ENCODE results near the gene NAGK. TPM values are rescaled to one million over a fixed set of nuclear protein-coding genes. Genes with fewer than 3 reads are reported as not detected.

Gene NAGK
- total RNA-seq, 4 donors from 2014 or later, result 17.2 to 69.0 (median 55.1) TPM

- Histone ChIP-seq H3K27ac (no peak overlapping the region), H3K4me3 (no peak overlapping the region), H3K4me1 (no peaks in the 10 kb centered on the region), H3K27me3 (no peaks in the 10 kb centered on the region), H3K9me3 (no peaks in the 10 kb centered on the region), H3K36me3 (no peaks in the 10 kb centered on the region)
- no peak for DNase-seq
- intact Hi-C loops (cut with DNase I; ENCODE audit: low total_unique reads), result no loop called here
- no peak for TF ChIP-seq CTCF (IDR thresholded peaks at IDR 0.05)
- TF ChIP-seq POLR2A (IDR thresholded peaks at IDR 0.05), result no peak
Measured at GRCh38 chr2:71060211-71060610, 8.2 kb upstream of the NAGK start.

GRCh38 chr2:71060871-71061270 is 7.6 kb upstream of the NAGK start:
- Histone ChIP-seq H3K36me3 (no peaks in the 10 kb centered on the region), H3K9me3 (no peaks in the 10 kb centered on the region), H3K27ac (no peak overlapping the region), H3K4me1 (no peaks in the 10 kb centered on the region), H3K27me3 (no peaks in the 10 kb centered on the region), H3K4me3 (no peak overlapping the region)
- DNase-seq, result no peak
- TF ChIP-seq CTCF (IDR thresholded peaks at IDR 0.05), result no peak
- TF ChIP-seq POLR2A (IDR thresholded peaks at IDR 0.05), result no peak
- intact Hi-C loops (cut with DNase I; ENCODE audit: low total_unique reads), result no loop called here

GRCh38 chr2:71063216-71063615 is 5.2 kb upstream of the NAGK start:
- H3K4me3 ChIP-seq, result no peak overlapping the region
- no peak for DNase-seq
- intact Hi-C loops (cut with DNase I; ENCODE audit: low total_unique reads), result no loop called here
- no peaks in the 10 kb centered on the region for H3K9me3 ChIP-seq
- TF ChIP-seq POLR2A (IDR thresholded peaks at IDR 0.05) (no peak), CTCF (IDR thresholded peaks at IDR 0.05) (no peak)
- H3K4me1 ChIP-seq, result no peaks in the 10 kb centered on the region
- H3K27ac ChIP-seq, result no peak overlapping the region
- H3K36me3 ChIP-seq, result no peaks in the 10 kb centered on the region
- no peaks in the 10 kb centered on the region for H3K27me3 ChIP-seq

- H3K36me3 ChIP-seq, result no peaks in the 10 kb centered on the region
- no peaks in the 10 kb centered on the region for H3K9me3 ChIP-seq
- no peak for DNase-seq
- no peaks in the 10 kb centered on the region for H3K4me1 ChIP-seq
- no peak overlapping the region for H3K27ac ChIP-seq
- intact Hi-C loops (cut with DNase I; ENCODE audit: low total_unique reads), result no loop called here
- no peak overlapping the region for H3K4me3 ChIP-seq
- TF ChIP-seq CTCF (IDR thresholded peaks at IDR 0.05), result no peak
- TF ChIP-seq POLR2A (IDR thresholded peaks at IDR 0.05), result no peak
- no peaks in the 10 kb centered on the region for H3K27me3 ChIP-seq
Measured at GRCh38 chr2:71064110-71064611, 4.3 kb upstream of the NAGK start.

- no peak overlapping the region for H3K27ac ChIP-seq
- no peaks in the 10 kb centered on the region for H3K9me3 ChIP-seq
- no peak overlapping the region for H3K4me3 ChIP-seq
- TF ChIP-seq POLR2A (IDR thresholded peaks at IDR 0.05), result no peak
- TF ChIP-seq CTCF (IDR thresholded peaks at IDR 0.05), result no peak
- no peak for DNase-seq
- H3K36me3 ChIP-seq, result no peaks in the 10 kb centered on the region
- intact Hi-C loops (cut with DNase I; ENCODE audit: low total_unique reads), result no loop called here
- peaks cover 0 to 4% of the 10 kb centered on the region in 2 donors for H3K4me1 ChIP-seq
- H3K27me3 ChIP-seq, result no peaks in the 10 kb centered on the region
Measured at GRCh38 chr2:71064754-71065621, 3.5 kb upstream of the NAGK start.
